HG02571 (cell line): ENCODE measurements around the gene PCK1.

Source experiments
- ATAC-seq: cut with Tn5 transposase; IDR thresholded peaks from one replicate; pipeline ENCODE4 v1.9.1; 2021; ENCODE audit warnings: mild to moderate bottlenecking, moderate library complexity; ENCODE audit not compliant: unreplicated experiment

PCK1 gene

GRCh38 chr20:57559658-57560553, 1.0 kb upstream of the PCK1 start:
- ATAC-seq = no peak

GRCh38 chr20:57561356-57562279, 708 bp downstream of the PCK1 start:
- no peak for ATAC-seq

GRCh38 chr20:57562541-57563465, 1.9 kb downstream of the PCK1 start:
- ATAC-seq = no peak

- no peak for ATAC-seq
Observed at GRCh38 chr20:57563522-57563921, 2.6 kb downstream of the PCK1 start.

- ATAC-seq = no peak
Observed at GRCh38 chr20:57564180-57564802, 3.4 kb downstream of the PCK1 start.

- ATAC-seq = no peak
Observed at GRCh38 chr20:57564951-57565642, 4.2 kb downstream of the PCK1 start.

- no peak for ATAC-seq
Observed at GRCh38 chr20:57566399-57566798, 5.5 kb downstream of the PCK1 start.

GRCh38 chr20:57566803-57567459, 6.0 kb downstream of the PCK1 start:
- no peak for ATAC-seq

GRCh38 chr20:57567471-57568079, 6.7 kb downstream of the PCK1 start:
- no peak for ATAC-seq

GRCh38 chr20:57568088-57568896, 7.4 kb downstream of the PCK1 start:
- ATAC-seq = no peak

GRCh38 chr20:57568960-57569359, 8.1 kb downstream of the PCK1 start:
- no peak for ATAC-seq

- ATAC-seq = no peak
Observed at GRCh38 chr20:57570145-57570850, 9.4 kb downstream of the PCK1 start.

- ATAC-seq = no peak
Observed at GRCh38 chr20:57570920-57571319, 10.0 kb downstream of the PCK1 start.

- no peak for ATAC-seq
Observed at GRCh38 chr20:57571782-57572416, 11.0 kb downstream of the PCK1 start.

GRCh38 chr20:57573242-57573641, 12.3 kb downstream of the PCK1 start:
- ATAC-seq = no peak

- ATAC-seq = no peak
Observed at GRCh38 chr20:57573894-57574293, 13.0 kb downstream of the PCK1 start.

- ATAC-seq = no peak
Observed at GRCh38 chr20:57574954-57575353, 14.0 kb downstream of the PCK1 start.
